HG03457 (cell line): ENCODE results near the gene PCDHGC5.

Experiments
- ATAC-seq: cut with Tn5 transposase; IDR thresholded peaks from one replicate; pipeline ENCODE4 v1.9.1; 2021; ENCODE audit warnings: moderate number of reproducible peaks; ENCODE audit not compliant: unreplicated experiment

The PCDHGC5 gene

GRCh38 chr5:141488591-141489561 lies at the start of gene PCDHGC5:
Gene PCDHGC5, plus strand, starts transcription at chr5:141489081. Its CDS starts 160 bp downstream, at chr5:141489241.
- ATAC-seq: no peak

- no peak for ATAC-seq
Observed at GRCh38 chr5:141439411-141440141, 49.3 kb upstream of the PCDHGC5 start.

GRCh38 chr5:141440341-141440740 lies 48.5 kb upstream of the PCDHGC5 start:
- ATAC-seq: no peak

GRCh38 chr5:141441571-141442170 lies 47.2 kb upstream of the PCDHGC5 start:
- no peak for ATAC-seq

GRCh38 chr5:141465351-141465750 lies 23.5 kb upstream of the PCDHGC5 start:
- ATAC-seq: no peak

- peak; percentile 99 for ATAC-seq
Observed at GRCh38 chr5:141475625-141476131, 13.2 kb upstream of the PCDHGC5 start, which contains the start of gene PCDHGC3. Gene PCDHGC3, plus strand, starts transcription at chr5:141475966. Its CDS starts 151 bp downstream, at chr5:141476117.

GRCh38 chr5:141476132-141476911 lies 12.6 kb upstream of the PCDHGC5 start:
- ATAC-seq: no peak

- no peak for ATAC-seq
Observed at GRCh38 chr5:141477044-141477575, 11.8 kb upstream of the PCDHGC5 start.

- ATAC-seq: no peak
Observed at GRCh38 chr5:141477815-141478214, 11.1 kb upstream of the PCDHGC5 start.

GRCh38 chr5:141478321-141478945 lies 10.4 kb upstream of the PCDHGC5 start:
- ATAC-seq: no peak

- ATAC-seq: no peak
Observed at GRCh38 chr5:141479776-141480175, 9.1 kb upstream of the PCDHGC5 start.

- no peak for ATAC-seq
Observed at GRCh38 chr5:141483902-141484301, 5.0 kb upstream of the PCDHGC5 start.

- ATAC-seq: no peak
Observed at GRCh38 chr5:141484310-141484640, 4.6 kb upstream of the PCDHGC5 start.

GRCh38 chr5:141484641-141485311 lies 4.1 kb upstream of the PCDHGC5 start, which contains the start of gene PCDHGC4:
Gene PCDHGC4, plus strand, starts transcription at chr5:141485030. Its CDS starts 144 bp downstream, at chr5:141485174.
- ATAC-seq: no peak

GRCh38 chr5:141485321-141486055 lies 3.4 kb upstream of the PCDHGC5 start:
- no peak for ATAC-seq

- ATAC-seq: no peak
Observed at GRCh38 chr5:141486091-141486490, 2.8 kb upstream of the PCDHGC5 start.

GRCh38 chr5:141487131-141487530 lies 1.8 kb upstream of the PCDHGC5 start:
- no peak for ATAC-seq

- no peak for ATAC-seq
Observed at GRCh38 chr5:141489841-141490240, 960 bp downstream of the PCDHGC5 start.
